Peyer's patch (tissue), 4 donors: ENCODE measurements around the gene CPA5.

ENCODE experiments used
- POLR2A ChIP-seq, 2 donors: fragments of 450-650 bp; IDR thresholded peaks; one replicate each; pipeline ENCODE4 v1.5.1; 2017; ENCODE audit warnings: antibody characterized with exemption in 2 of 2, mild to moderate bottlenecking in 2 of 2, moderate library complexity in 2 of 2
- TF ChIP-seq, protein P1 (sequence below), 6 experiments: fragments of 450-650 bp in 4 of 6; fragments of 200-600 bp in 2 of 6; sonication (generic) in 1 of 6; IDR thresholded peaks; one replicate each; pipeline ENCODE4 v1.5.1; 2017 to 2019; ENCODE audit warnings: antibody characterized with exemption in 6 of 6, mild to moderate bottlenecking in 3 of 6, moderate library complexity in 1 of 6

GRCh38 chr7:130341882-130342281 is 2.7 kb upstream of the CPA5 start:
- TF ChIP-seq, protein P1, sequence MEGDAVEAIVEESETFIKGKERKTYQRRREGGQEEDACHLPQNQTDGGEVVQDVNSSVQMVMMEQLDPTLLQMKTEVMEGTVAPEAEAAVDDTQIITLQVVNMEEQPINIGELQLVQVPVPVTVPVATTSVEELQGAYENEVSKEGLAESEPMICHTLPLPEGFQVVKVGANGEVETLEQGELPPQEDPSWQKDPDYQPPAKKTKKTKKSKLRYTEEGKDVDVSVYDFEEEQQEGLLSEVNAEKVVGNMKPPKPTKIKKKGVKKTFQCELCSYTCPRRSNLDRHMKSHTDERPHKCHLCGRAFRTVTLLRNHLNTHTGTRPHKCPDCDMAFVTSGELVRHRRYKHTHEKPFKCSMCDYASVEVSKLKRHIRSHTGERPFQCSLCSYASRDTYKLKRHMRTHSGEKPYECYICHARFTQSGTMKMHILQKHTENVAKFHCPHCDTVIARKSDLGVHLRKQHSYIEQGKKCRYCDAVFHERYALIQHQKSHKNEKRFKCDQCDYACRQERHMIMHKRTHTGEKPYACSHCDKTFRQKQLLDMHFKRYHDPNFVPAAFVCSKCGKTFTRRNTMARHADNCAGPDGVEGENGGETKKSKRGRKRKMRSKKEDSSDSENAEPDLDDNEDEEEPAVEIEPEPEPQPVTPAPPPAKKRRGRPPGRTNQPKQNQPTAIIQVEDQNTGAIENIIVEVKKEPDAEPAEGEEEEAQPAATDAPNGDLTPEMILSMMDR (IDR thresholded peaks at IDR 0.05): no peak
- TF ChIP-seq POLR2A (IDR thresholded peaks at IDR 0.05): no peak
